GM23338 (cell line): ENCODE measurements around the gene MAMLD1. TPM values are rescaled to one million over a fixed set of nuclear protein-coding genes. Genes with fewer than 3 reads are reported as not detected.

Source experiments
- ATAC-seq: fragments of 200-7000 bp; cut with Tn5 transposase; 3 replicates; pipeline ENCODE4 v1.9.1; 2020
- DNase-seq: peaks from one replicate; pipeline ENCODE4 v3.0.0-alpha.2; 2015; ENCODE audit warnings: low spot score
- H2AFZ ChIP-seq: fragments of 200-600 bp; sonication (generic); 2 replicates; pipeline ENCODE4 v1.8.0; 2016; ENCODE audit warnings: antibody characterized with exemption, mild to moderate bottlenecking, moderate library complexity
- H3F3A ChIP-seq: fragments of 200-600 bp; sonication (generic); replicated peaks from 2 replicates; pipeline ENCODE4 v1.8.0; 2017; ENCODE audit warnings: antibody characterized with exemption, mixed run types, low read depth
- H3K27ac ChIP-seq: fragments of 200-600 bp; sonication (generic); 2 replicates; pipeline ENCODE4 v1.6.1; 2016; ENCODE audit warnings: low read depth
- H3K27me3 ChIP-seq: fragments of 200-600 bp; sonication (generic); 2 replicates; pipeline ENCODE4 v1.8.0; 2016; ENCODE audit warnings: mild to moderate bottlenecking, mixed run types, moderate library complexity; ENCODE audit not compliant: insufficient read depth
- H3K36me3 ChIP-seq: fragments of 200-600 bp; sonication (generic); 2 replicates; pipeline ENCODE4 v1.8.0; 2016; ENCODE audit warnings: mild to moderate bottlenecking; ENCODE audit not compliant: insufficient read depth
- H3K4me1 ChIP-seq: fragments of 200-600 bp; sonication (generic); 2 replicates; pipeline ENCODE4 v1.8.0; 2016; ENCODE audit warnings: mild to moderate bottlenecking, moderate library complexity; ENCODE audit not compliant: insufficient read depth
- H3K4me2 ChIP-seq: fragments of 200-600 bp; sonication (generic); 2 replicates; pipeline ENCODE4 v1.7.1; 2017; ENCODE audit warnings: mixed run types
- H3K4me3 ChIP-seq: fragments of 200-600 bp; sonication (generic); 2 replicates; pipeline ENCODE4 v1.6.1; 2016; ENCODE audit warnings: mixed run types
- H3K79me2 ChIP-seq: fragments of 200-600 bp; sonication (generic); replicated peaks from 2 replicates; pipeline ENCODE4 v1.8.0; 2017; ENCODE audit warnings: mild to moderate bottlenecking; ENCODE audit not compliant: insufficient read depth
- H3K9me2 ChIP-seq: fragments of 200-600 bp; sonication (generic); 2 replicates; pipeline ENCODE4 v1.8.0; 2017; ENCODE audit not compliant: insufficient read depth
- H4K20me1 ChIP-seq: fragments of 200-600 bp; sonication (generic); replicated peaks from 2 replicates; pipeline ENCODE4 v1.8.0; 2017; ENCODE audit warnings: mild to moderate bottlenecking; ENCODE audit not compliant: insufficient read depth
- H3K27ac Mint-ChIP-seq: 2 replicates; pipeline ENCODE4 v1.8.0; 2020; ENCODE audit warnings: inconsistent platforms, mild to moderate bottlenecking, moderate library complexity, mixed read lengths
- H3K27me3 Mint-ChIP-seq: 3 replicates; pipeline ENCODE4 v1.8.0; 2022; ENCODE audit warnings: low read depth, mild to moderate bottlenecking, moderate library complexity, mixed read lengths, inconsistent platforms; ENCODE audit not compliant: insufficient read depth, poor library complexity
- H3K36me3 Mint-ChIP-seq: 3 replicates; pipeline ENCODE4 v1.8.0; 2021; ENCODE audit warnings: low read depth, mild to moderate bottlenecking, inconsistent platforms, moderate library complexity, mixed read lengths
- H3K4me1 Mint-ChIP-seq: 3 replicates; pipeline ENCODE4 v1.8.0; 2020; ENCODE audit warnings: mild to moderate bottlenecking, inconsistent platforms, mixed read lengths
- H3K4me3 Mint-ChIP-seq: 3 replicates; pipeline ENCODE4 v1.8.0; 2021; ENCODE audit warnings: moderate library complexity, mild to moderate bottlenecking, inconsistent platforms, mixed read lengths
- H3K9me3 Mint-ChIP-seq: 3 replicates; pipeline ENCODE4 v1.8.0; 2020; ENCODE audit warnings: moderate library complexity, mild to moderate bottlenecking, inconsistent platforms, mixed read lengths
- CREB1 ChIP-seq: fragments of 250-450 bp; sonication (Bioruptor Pico); IDR thresholded peaks from 2 replicates; pipeline ENCODE4 v1.5.0; 2020; ENCODE audit warnings: low read depth, mild to moderate bottlenecking, moderate library complexity
- EZH2 ChIP-seq: fragments of 200-600 bp; sonication (generic); IDR thresholded peaks from one replicate; pipeline ENCODE4 v1.8.0; 2017; ENCODE audit warnings: antibody characterized with exemption, mild to moderate bottlenecking, low read depth; ENCODE audit not compliant: unreplicated experiment
- EZH2phosphoT487 ChIP-seq: fragments of 200-600 bp; sonication (generic); IDR thresholded peaks from one replicate; pipeline ENCODE4 v1.8.1; 2018; ENCODE audit warnings: antibody characterized with exemption; ENCODE audit not compliant: unreplicated experiment
- JUNB ChIP-seq: IDR thresholded peaks from one replicate; pipeline ENCODE4 v1.6.1; 2016; ENCODE audit warnings: antibody characterized with exemption; ENCODE audit not compliant: unreplicated experiment
- NANOG ChIP-seq: IDR thresholded peaks from 2 replicates; pipeline ENCODE4 v1.6.1; 2016; ENCODE audit warnings: antibody characterized with exemption, borderline replicate concordance
- POLR2AphosphoS5 ChIP-seq: IDR thresholded peaks from 2 replicates; pipeline ENCODE4 v1.6.1; 2016; ENCODE audit warnings: antibody characterized with exemption, low read depth
- STAT1 ChIP-seq: IDR thresholded peaks from one replicate; pipeline ENCODE4 v1.6.1; 2016; ENCODE audit warnings: antibody characterized with exemption; ENCODE audit not compliant: unreplicated experiment
- ZNF114 ChIP-seq: fragments of 250-450 bp; sonication (Bioruptor Pico); IDR thresholded peaks from 2 replicates; pipeline ENCODE4 v1.5.0; 2020; ENCODE audit warnings: mild to moderate bottlenecking, moderate library complexity
- ZNF331 ChIP-seq: fragments of 250-450 bp; sonication (Bioruptor Pico); IDR thresholded peaks from 2 replicates; pipeline ENCODE4 v1.5.0; 2020; ENCODE audit warnings: low read depth, mild to moderate bottlenecking, moderate library complexity
- polyA plus RNA-seq: library from polyadenylated mRNA; unstranded; fragments of >200 nt; fragmentation: Nextera tagmentation; extraction: Ambion mirVana; gene quantifications from 2 replicates; pipeline ENCODE4 v1.2.1, GENCODE V29; 2016
- total RNA-seq: library from RNA; depleted of rRNA; stranded (reverse); fragments of >200 nt; shearing (Covaris generic); gene quantifications from 2 replicates; pipeline ENCODE4 v1.2.3, GENCODE V29; 2014
- TF ChIP-seq, protein P1 (sequence below), 2 experiments: fragments of 200-600 bp in 1 of 2; sonication (generic) in 1 of 2; conservative IDR thresholded peaks; 2 replicates each; pipeline versions ENCODE4 v1.5.1 to v1.6.1; 2016 to 2017; ENCODE audit warnings: antibody characterized with exemption in 2 of 2, low read depth in 2 of 2, mild to moderate bottlenecking in 2 of 2, moderate library complexity in 1 of 2
- TF ChIP-seq, protein P2 (sequence below): IDR thresholded peaks from one replicate; pipeline ENCODE4 v1.6.1; 2018; ENCODE audit warnings: antibody characterized with exemption; ENCODE audit not compliant: unreplicated experiment
- TF ChIP-seq, protein P3 (sequence below): IDR thresholded peaks from 2 replicates; pipeline ENCODE4 v1.6.1; 2016; ENCODE audit warnings: antibody characterized with exemption
- TF ChIP-seq, protein P4 (sequence below): fragments of 250-450 bp; sonication (Bioruptor Pico); IDR thresholded peaks from 2 replicates; pipeline ENCODE4 v1.5.0; 2020; ENCODE audit warnings: mild to moderate bottlenecking, moderate library complexity

MAMLD1 gene
- total and polyA plus RNA-seq, 2 experiments from 2014 or later: 0.13 to 0.21 TPM

DNA sequence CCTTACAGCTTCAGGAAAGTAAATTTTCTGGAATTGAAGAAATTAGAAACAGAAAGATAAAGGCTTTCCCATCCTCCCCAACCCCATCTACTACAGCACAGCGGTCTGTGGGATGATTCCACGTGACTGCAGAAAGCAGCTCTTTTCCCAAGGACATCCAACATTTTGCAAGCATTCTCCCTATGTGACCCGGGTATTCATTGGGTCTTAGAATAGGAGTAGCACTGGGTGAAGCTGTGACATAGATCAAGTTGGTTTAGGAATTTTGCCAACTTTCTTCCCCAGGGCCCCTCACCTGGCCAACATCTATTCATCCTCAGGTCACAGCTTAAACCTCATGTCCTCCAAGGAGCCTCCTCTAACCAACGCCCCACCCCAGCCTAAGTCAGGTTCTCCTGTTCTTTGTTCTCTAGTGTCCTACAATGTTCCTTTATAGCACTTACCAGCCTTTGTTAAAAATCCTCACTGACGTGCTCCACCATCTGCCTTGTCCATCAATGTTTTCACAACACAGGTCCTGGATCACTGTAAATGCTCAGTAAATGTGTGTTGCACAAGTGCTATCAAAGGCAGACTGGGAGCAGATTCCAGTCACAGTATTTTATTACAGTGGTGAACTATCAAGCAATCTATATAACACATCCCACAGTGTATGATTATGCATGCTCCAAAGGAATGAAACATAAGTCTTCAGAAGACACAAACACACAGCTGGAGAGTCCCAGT lies 124.4 kb downstream of the MAMLD1 start:
- H3K27me3 Mint-ChIP-seq: no peaks in the 10 kb centered on the region
- no peak overlapping the region for H3K4me3 Mint-ChIP-seq
- no peak overlapping the region for H3K27ac Mint-ChIP-seq
- Histone ChIP-seq H3K9me2 (no peaks in the 10 kb centered on the region), H3K79me2 (no peaks in the 10 kb centered on the region), H3F3A (no peaks in the 10 kb centered on the region), H2AFZ (no peak overlapping the region), H3K36me3 (no peaks in the 10 kb centered on the region), H4K20me1 (no peaks in the 10 kb centered on the region), H3K27me3 (no peaks in the 10 kb centered on the region), H3K4me1 (no peaks in the 10 kb centered on the region), H3K27ac (no peak overlapping the region), H3K4me2 (no peak overlapping the region), H3K4me3 (no peak overlapping the region)
- ATAC-seq (no peak), DNase-seq (no peak)
- H3K9me3 Mint-ChIP-seq: no peaks in the 10 kb centered on the region
- TF ChIP-seq NANOG: no peak
- TF ChIP-seq, protein P1, sequence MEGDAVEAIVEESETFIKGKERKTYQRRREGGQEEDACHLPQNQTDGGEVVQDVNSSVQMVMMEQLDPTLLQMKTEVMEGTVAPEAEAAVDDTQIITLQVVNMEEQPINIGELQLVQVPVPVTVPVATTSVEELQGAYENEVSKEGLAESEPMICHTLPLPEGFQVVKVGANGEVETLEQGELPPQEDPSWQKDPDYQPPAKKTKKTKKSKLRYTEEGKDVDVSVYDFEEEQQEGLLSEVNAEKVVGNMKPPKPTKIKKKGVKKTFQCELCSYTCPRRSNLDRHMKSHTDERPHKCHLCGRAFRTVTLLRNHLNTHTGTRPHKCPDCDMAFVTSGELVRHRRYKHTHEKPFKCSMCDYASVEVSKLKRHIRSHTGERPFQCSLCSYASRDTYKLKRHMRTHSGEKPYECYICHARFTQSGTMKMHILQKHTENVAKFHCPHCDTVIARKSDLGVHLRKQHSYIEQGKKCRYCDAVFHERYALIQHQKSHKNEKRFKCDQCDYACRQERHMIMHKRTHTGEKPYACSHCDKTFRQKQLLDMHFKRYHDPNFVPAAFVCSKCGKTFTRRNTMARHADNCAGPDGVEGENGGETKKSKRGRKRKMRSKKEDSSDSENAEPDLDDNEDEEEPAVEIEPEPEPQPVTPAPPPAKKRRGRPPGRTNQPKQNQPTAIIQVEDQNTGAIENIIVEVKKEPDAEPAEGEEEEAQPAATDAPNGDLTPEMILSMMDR (conservative IDR thresholded peaks at IDR 0.05; ENCODE audit: low read depth in 2 of 2): no peak
- no peak for TF ChIP-seq JUNB
- no peak for TF ChIP-seq EZH2
- no peak for TF ChIP-seq EZH2phosphoT487
- no peak for TF ChIP-seq CREB1 (CRISPR knock-in tag)
- no peak for TF ChIP-seq POLR2AphosphoS5
- TF ChIP-seq, protein P2, sequence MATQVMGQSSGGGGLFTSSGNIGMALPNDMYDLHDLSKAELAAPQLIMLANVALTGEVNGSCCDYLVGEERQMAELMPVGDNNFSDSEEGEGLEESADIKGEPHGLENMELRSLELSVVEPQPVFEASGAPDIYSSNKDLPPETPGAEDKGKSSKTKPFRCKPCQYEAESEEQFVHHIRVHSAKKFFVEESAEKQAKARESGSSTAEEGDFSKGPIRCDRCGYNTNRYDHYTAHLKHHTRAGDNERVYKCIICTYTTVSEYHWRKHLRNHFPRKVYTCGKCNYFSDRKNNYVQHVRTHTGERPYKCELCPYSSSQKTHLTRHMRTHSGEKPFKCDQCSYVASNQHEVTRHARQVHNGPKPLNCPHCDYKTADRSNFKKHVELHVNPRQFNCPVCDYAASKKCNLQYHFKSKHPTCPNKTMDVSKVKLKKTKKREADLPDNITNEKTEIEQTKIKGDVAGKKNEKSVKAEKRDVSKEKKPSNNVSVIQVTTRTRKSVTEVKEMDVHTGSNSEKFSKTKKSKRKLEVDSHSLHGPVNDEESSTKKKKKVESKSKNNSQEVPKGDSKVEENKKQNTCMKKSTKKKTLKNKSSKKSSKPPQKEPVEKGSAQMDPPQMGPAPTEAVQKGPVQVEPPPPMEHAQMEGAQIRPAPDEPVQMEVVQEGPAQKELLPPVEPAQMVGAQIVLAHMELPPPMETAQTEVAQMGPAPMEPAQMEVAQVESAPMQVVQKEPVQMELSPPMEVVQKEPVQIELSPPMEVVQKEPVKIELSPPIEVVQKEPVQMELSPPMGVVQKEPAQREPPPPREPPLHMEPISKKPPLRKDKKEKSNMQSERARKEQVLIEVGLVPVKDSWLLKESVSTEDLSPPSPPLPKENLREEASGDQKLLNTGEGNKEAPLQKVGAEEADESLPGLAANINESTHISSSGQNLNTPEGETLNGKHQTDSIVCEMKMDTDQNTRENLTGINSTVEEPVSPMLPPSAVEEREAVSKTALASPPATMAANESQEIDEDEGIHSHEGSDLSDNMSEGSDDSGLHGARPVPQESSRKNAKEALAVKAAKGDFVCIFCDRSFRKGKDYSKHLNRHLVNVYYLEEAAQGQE: no peak
- TF ChIP-seq, protein P3, sequence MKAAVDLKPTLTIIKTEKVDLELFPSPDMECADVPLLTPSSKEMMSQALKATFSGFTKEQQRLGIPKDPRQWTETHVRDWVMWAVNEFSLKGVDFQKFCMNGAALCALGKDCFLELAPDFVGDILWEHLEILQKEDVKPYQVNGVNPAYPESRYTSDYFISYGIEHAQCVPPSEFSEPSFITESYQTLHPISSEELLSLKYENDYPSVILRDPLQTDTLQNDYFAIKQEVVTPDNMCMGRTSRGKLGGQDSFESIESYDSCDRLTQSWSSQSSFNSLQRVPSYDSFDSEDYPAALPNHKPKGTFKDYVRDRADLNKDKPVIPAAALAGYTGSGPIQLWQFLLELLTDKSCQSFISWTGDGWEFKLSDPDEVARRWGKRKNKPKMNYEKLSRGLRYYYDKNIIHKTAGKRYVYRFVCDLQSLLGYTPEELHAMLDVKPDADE: no peak
- no peak for TF ChIP-seq ZNF331
- TF ChIP-seq STAT1: no peak
- TF ChIP-seq, protein P4, sequence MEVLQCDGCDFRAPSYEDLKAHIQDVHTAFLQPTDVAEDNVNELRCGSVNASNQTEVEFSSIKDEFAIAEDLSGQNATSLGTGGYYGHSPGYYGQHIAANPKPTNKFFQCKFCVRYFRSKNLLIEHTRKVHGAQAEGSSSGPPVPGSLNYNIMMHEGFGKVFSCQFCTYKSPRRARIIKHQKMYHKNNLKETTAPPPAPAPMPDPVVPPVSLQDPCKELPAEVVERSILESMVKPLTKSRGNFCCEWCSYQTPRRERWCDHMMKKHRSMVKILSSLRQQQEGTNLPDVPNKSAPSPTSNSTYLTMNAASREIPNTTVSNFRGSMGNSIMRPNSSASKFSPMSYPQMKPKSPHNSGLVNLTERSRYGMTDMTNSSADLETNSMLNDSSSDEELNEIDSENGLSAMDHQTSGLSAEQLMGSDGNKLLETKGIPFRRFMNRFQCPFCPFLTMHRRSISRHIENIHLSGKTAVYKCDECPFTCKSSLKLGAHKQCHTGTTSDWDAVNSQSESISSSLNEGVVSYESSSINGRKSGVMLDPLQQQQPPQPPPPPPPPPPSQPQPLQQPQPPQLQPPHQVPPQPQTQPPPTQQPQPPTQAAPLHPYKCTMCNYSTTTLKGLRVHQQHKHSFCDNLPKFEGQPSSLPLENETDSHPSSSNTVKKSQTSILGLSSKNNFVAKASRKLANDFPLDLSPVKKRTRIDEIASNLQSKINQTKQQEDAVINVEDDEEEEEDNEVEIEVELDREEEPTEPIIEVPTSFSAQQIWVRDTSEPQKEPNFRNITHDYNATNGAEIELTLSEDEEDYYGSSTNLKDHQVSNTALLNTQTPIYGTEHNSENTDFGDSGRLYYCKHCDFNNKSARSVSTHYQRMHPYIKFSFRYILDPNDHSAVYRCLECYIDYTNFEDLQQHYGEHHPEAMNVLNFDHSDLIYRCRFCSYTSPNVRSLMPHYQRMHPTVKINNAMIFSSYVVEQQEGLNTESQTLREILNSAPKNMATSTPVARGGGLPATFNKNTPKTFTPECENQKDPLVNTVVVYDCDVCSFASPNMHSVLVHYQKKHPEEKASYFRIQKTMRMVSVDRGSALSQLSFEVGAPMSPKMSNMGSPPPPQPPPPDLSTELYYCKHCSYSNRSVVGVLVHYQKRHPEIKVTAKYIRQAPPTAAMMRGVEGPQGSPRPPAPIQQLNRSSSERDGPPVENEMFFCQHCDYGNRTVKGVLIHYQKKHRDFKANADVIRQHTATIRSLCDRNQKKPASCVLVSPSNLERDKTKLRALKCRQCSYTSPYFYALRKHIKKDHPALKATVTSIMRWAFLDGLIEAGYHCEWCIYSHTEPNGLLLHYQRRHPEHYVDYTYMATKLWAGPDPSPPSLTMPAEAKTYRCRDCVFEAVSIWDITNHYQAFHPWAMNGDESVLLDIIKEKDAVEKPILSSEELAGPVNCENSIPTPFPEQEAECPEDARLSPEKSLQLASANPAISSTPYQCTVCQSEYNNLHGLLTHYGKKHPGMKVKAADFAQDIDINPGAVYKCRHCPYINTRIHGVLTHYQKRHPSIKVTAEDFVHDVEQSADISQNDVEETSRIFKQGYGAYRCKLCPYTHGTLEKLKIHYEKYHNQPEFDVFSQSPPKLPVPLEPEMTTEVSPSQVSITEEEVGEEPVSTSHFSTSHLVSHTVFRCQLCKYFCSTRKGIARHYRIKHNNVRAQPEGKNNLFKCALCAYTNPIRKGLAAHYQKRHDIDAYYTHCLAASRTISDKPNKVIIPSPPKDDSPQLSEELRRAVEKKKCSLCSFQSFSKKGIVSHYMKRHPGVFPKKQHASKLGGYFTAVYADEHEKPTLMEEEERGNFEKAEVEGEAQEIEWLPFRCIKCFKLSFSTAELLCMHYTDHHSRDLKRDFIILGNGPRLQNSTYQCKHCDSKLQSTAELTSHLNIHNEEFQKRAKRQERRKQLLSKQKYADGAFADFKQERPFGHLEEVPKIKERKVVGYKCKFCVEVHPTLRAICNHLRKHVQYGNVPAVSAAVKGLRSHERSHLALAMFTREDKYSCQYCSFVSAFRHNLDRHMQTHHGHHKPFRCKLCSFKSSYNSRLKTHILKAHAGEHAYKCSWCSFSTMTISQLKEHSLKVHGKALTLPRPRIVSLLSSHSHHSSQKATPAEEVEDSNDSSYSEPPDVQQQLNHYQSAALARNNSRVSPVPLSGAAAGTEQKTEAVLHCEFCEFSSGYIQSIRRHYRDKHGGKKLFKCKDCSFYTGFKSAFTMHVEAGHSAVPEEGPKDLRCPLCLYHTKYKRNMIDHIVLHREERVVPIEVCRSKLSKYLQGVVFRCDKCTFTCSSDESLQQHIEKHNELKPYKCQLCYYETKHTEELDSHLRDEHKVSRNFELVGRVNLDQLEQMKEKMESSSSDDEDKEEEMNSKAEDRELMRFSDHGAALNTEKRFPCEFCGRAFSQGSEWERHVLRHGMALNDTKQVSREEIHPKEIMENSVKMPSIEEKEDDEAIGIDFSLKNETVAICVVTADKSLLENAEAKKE: no peak
- no peak for TF ChIP-seq ZNF114 (CRISPR knock-in tag)
- H3K4me1 Mint-ChIP-seq: peaks cover 5% of the 10 kb centered on the region; the same call in 1 of the 3 replicates
- no peaks in the 10 kb centered on the region for H3K36me3 Mint-ChIP-seq
